ENCODE data around the gene URAD.
A peak's percentile ranks its signal among the peaks of the same experiment; 100 is the strongest.
"Not testable (repeated sequence)": the region's sequence is repeated elsewhere in the genome, so short reads cannot be mapped to it uniquely, and the experiment has no call there.

The URAD gene

DNA sequence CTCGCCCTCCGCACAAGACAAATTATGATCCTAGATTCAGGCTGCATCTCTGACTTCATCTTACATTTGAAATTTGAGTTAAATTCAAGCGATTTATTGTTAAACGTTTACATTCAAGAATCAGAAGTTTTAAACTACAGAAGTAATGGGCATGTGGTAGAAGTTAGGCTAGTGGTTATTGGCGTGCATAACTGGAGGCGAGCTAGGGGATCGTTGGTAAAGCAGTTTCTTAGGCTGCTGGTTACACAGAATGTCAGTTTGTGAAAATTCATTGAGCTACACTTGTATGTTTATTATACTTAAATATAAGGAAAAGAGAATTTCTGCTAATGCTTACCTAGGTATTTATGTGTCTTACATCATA lies 18.6 kb downstream of the URAD start:
- no peak for DNase-seq

DNA sequence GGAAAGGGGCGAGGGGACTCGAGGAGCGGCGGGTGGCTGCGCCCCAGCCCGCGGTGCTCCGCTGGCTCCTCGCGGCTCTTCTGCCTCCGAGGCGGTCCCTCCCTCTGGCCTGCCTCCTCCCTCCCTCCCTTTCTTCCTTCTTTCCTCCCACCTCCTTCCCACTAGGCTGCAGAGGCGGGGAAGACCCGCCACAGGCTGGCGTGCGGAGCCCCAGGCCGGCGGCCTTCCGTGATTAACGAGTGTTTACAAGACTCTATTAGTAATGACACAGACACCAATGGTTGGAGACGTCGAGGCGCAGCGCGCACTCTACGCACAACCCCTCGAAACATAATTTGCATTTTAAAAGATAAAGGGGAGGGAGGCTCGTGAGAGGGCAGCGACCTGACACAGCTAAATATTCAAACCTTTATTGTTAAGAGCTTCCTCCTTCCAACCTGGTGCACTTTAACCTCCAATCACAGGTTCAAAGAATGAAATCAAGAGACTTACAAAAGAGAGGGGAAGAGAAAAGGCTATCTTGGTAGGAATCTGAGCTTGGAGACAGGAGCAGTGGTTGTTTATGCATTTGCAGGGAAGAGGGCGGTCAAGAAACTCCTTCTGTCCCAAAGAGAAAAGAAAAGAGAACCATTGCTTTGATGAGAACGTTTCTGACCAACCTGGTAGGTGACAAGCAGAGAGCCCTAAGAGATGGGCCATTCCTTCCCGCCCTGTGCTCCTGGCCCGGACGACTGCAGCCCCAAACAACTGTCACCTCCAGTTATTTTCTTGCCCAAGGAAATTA lies 19.2 kb downstream of the URAD start, which contains the start of gene CDX2:
Gene CDX2 (minus strand): TSS at position 234 of the 784 bp plus-strand sequence. CDS start 309 bp downstream, outside the sequence.
- DNase-seq = no peak

DNA sequence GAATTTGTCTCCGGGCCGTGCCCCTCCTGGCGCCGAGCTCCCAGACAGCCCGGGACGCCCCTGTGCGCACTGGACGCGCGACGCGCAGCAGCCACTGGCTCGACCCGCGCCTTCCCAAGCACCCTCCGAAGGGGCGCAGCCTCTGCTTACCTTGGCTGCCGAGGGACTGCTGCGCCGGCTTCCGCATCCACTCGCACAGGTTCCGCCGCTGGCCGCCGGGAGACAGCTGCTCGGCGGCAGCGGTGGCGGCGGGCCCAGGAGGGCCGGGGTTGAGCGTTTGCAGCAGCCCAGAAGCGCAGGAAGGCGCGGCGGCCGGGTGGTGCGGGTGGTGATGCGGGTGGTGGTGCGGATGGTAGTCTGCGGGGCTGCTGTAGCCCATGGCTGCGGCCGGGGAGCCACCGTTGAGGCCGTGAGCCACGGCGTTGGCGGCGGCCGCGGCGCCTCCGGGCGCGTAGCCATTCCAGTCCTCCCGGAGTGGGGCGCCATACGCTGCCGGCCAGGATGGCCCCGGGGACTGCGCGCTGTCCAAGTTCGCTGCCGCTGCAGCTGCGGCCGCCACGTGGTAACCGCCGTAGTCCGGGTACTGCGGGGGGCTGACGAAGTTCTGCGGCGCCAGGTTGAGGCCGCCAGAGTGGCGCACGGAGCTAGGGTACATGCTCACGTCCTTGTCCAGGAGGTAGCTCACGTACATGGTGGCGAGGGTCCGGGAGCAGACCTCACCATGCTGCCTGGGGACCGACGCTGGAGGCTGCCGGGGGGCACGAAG lies 20.0 kb downstream of the URAD start:
- DNase-seq = no peak

DNA sequence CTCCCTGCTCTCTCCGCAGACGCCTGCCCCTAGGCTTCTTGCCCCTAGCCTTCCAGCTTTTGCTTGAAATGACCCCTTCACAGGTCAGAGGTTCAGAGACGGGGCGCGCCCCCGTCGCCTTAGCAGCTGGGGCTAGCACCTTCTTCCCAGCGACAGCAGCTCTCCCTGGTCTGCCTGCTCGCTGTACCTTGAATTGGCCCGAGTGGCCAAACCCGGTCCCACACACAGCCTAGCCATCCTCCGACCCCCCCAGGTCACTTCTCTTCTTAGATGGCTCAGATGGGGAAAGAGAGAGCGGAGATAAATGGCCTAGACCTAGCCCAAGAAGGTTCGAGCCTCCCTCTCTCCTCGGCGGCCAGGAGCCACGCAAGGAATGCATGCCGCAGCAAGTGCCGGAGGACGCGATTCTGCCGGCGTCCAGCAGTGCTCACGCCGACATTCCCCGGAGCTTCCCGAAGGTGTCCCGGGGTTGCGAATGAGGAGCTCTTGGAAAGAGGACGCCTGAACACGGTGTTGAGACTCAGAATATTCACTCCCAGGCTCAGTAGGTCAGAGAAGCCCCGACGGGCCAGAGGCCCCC lies 20.7 kb downstream of the URAD start:
- no peak for DNase-seq

DNA sequence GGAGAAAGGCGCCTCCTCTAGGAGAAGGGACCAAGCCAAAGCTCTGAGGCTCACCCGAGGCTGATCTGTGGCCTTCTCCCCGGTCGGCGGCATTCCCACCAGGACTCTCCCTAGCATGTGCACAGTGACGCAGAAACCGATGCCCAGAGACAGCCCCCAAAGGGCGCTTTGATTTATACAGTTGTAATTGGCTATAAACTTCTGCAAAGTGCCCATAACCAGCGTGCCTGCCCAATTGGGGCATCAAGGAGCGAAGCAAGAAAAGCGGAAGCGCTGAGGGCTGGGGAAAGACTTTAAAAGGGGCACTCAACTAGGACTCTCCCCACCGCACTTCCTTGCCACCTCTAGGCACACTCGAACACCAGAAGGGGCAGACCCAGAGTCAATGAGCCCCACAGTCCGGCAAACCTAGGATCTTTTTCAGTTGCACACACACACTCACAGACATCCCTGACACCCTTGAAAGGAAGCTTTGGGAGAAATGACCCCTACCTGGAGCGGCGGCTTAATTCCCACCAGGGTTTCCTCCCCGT lies 21.2 kb downstream of the URAD start:
- DNase-seq = no peak

DNA sequence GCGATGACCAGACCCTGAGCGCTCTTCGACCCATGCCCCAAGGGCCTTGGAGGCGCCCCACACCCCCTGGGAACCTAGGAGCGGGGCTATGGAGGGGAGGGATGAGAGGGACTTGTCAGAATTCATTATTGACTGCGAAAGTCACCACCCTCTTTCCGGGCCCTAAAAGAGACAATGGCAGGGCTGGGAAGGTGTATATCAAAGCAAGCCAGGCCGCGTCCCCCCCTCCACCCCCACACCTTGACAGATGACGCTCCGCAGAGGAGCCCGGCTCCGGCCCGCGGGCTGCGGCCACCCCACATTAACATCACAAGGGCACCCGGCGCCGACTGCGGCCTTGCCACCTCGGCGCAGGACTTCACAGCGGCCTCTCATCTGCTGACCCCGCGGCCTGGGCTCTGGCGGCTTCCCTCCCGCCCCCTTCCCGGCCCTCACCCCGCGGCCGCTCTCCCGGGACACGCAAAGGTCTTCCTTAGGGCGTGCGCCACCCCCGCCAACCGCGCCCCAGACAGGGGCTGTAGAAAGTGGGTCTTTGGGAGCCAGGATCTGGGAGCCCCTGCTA lies 21.8 kb downstream of the URAD start:
- DNase-seq = no peak

DNA sequence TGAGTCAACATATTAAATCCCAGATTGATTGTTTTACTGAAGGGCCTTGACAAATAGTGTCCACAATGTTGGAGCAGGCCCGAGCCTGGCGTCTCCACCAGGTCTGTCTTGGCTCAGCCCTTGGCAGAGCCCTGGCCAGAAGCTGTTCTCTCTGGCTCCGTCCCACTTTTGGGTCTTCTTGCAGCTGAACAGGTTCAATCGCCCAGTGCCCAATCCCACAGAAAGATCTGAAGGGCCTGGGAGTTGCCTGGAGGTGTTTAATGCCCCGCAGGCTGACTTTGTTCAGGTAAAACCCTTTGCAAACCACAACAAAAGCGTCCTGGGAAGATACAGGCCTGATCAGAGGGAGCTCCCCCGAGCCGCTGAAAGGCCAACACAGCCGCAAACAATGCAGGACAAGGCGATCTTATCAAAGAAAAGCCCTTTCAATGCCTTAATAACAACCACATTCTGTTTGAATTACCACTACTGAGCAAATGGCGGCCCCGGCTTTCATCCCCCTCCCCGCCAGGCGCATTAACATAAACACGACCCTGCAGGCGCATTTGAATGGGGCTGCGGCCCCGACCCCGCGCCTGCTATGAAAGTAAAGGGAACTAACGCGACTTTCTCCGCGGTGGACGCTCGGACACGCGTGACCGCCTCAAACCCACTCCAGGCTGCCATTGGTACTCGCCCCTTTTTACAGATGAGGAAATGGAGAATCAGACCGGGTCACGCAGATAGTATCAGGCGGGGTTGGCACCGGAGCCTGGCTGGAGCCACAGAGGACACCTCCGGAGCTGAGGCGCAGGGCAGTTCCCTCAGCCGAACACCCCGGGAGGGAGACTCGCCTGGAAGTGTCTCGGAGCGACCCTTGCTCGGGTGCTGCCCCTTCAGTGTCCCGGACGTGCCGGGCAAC lies 22.5 kb downstream of the URAD start:
- peak; percentile 18 for DNase-seq

- no peak for DNase-seq
Observed at GRCh38 chr13:27965343-27965739, 23.2 kb downstream of the URAD start.

DNA sequence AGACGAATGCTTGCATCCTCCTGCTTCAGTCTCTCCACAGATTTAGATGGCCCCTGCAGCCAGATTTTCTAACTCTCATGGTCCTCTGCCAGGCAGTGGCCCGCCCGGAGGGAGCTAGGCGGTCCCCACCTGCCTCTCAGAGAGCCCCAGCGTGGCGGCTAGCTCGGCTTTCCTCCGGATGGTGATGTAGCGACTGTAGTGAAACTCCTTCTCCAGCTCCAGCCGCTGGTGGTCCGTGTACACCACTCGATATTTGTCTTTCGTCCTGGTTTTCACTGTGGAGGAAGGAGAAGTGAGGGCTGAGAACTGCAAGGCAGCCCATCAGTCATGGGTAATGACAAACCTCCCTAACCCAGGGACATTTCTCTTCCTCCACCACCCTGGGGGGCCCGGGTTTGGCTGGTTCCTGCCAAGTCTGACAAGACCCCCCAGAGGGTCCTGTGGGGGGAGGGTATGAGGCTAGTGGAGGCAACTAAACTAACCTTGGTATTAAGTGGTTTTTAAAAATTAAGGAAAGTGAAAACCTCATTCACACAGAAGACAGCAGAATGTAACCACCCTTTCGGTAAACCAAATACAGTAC lies 23.7 kb downstream of the URAD start:
- DNase-seq = no peak

- not testable (repeated sequence) for DNase-seq
Observed at GRCh38 chr13:27964206-27964605, 24.3 kb downstream of the URAD start.

DNA sequence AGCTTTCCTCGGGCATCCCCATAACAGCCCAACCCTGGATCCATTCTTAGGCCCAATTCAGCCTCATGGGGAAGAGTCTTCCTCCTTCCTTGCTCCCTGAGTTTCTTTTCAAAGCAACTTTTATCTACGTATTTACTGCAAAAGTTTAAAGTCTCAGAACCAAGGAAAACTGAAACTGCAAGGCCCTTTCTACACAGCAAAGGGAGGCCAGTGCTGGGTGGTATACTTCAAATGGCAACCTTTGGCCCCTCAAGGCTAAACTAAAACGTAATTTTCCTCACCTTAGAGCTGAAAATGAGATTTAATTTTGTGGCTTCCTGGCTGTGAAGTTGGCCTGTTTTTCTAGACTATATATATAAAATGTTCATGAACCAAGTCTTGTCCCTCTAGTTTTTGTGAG lies 25.0 kb downstream of the URAD start:
- DNase-seq = no peak

- DNase-seq = no peak
Observed at GRCh38 chr13:27962982-27963381, 25.5 kb downstream of the URAD start.

GRCh38 chr13:27962128-27962841 lies 26.2 kb downstream of the URAD start:
- DNase-seq = no peak

- DNase-seq = no peak
Observed at GRCh38 chr13:27961227-27962085, 27.0 kb downstream of the URAD start.

DNA sequence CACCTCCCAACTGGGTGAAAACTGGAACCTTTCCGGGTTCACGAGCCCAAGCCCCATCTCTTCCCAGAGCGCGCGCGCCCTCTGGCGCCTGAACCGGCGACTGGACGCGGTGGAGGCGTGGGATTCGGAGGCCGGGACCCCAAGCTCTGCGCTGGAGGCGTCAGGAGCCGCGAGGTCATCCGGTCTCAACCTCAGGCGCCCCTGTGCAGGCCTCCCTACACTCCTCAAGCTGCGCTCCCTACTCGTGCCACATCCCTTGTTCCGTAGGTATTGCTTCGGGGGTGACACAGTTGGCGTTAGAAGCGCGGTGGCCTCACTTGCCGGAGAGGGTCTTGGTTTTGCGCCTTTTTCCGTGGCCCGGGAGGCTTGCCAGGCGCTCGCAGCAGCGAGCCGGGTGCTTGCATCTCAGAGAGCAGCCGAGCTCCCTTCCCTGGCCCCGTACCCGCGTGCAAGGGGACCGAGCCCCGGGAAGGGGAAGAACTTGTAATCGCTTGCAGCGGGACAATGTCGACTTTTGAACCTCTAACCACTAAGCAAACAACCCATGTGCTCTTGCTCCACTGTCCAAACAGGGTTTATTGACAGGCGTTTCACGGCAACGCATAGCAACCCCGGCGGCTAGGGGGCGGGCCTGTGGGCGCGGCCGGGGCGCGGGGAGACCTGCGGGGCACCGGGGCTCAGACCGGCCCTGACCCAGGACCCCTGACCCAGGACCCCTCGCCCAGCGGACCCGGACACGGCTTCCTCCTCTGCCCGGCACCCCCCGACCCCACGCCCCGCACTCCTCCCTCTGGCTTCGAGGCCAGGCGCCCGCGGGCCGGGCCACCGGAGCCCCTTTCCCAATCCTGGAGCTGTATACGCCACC lies 27.9 kb downstream of the URAD start:
- DNase-seq = peak; percentile 27

DNA sequence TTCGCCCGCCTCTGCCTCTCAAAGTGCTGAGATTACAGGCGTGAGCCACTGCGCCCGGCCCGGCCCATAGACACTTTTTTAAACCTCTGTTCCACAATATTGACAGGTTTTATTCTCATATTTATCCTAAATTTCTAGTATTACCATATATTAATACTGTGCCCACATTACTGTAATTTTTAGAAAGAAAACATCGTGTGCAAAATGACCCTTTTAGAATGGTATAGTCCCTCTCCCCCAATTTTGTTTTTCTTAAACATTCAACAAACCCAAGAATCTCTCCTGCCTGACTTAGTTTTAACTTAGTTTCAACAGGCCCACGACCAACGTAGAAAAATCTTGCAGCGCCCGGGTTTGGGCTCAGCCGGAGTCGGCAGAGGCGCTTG lies 28.5 kb downstream of the URAD start:
- no peak for DNase-seq

- no peak for DNase-seq
Observed at GRCh38 chr13:27956576-27957300, 31.8 kb downstream of the URAD start.

GRCh38 chr13:27955014-27955591 lies 33.4 kb downstream of the URAD start:
- DNase-seq = no peak

Measured in NCI-H146 (cell line).